ENCODE results near the gene DUSP18. TPM values are rescaled to one million over a fixed set of nuclear protein-coding genes. Genes with fewer than 3 reads are reported as not detected.

DUSP18 gene
- total and polyA plus RNA-seq, 4 donors, result 1.0 to 2.3 (median 1.6) TPM

- Histone ChIP-seq H3K9me3 (ENCODE audit: control insufficient read depth in 4 of 4, low read length in 3 of 4) (no peaks in the 10 kb centered on the region), H3K4me3 (ENCODE audit: low read depth in 1 of 3, low read length in 3 of 3) (no peak overlapping the region), H3K4me1 (ENCODE audit: control insufficient read depth in 4 of 4, insufficient read depth in 4 of 4, low read length in 3 of 4) (peaks cover 0 to 6% (median 3%) of the 10 kb centered on the region in 4 donors), H3K9ac (ENCODE audit: low read depth in 1 of 2, low read length in 2 of 2) (no peak overlapping the region), H3K27ac (ENCODE audit: low read depth in 1 of 2, low read length in 2 of 2) (no peak overlapping the region), H3K27me3 (ENCODE audit: control insufficient read depth in 4 of 4, insufficient read depth in 4 of 4, low read length in 3 of 4) (no peaks in the 10 kb centered on the region), H3K36me3 (ENCODE audit: control insufficient read depth in 4 of 4, insufficient read depth in 3 of 4, low read depth in 1 of 4, low read length in 3 of 4) (peaks cover 2 to 3% (median 2%) of the 10 kb centered on the region in 4 donors)
- WGBS, result 94% methylated on average over 4 of the region's 4 CpGs
- no peak for DNase-seq (ENCODE audit: low spot score)
- TF ChIP-seq FOXA2 (IDR thresholded peaks at IDR 0.05), result no peak
- no peak for TF ChIP-seq NR2F2 (IDR thresholded peaks at IDR 0.05)
- TF ChIP-seq SP1 (IDR thresholded peaks at IDR 0.05), result no peak
These were observed 5.6 kb downstream of the DUSP18 start for GRCh38 chr22:30662040-30662439.

GRCh38 chr22:30655532-30655931, 12.1 kb downstream of the DUSP18 start:
- no peak for TF ChIP-seq MAX (IDR thresholded peaks at IDR 0.05)
- no peak for TF ChIP-seq CTCF (IDR thresholded peaks at IDR 0.05; ENCODE audit: low read depth, low read length, missing input control)
- no peak for TF ChIP-seq FOXA2 (IDR thresholded peaks at IDR 0.05)
- TF ChIP-seq EGR1 (IDR thresholded peaks at IDR 0.05; ENCODE audit: low read depth in 2 of 2), result no peak
- no peak for TF ChIP-seq YY1 (IDR thresholded peaks at IDR 0.05)
- no peak for TF ChIP-seq ZBTB33 (IDR thresholded peaks at IDR 0.05)
- TF ChIP-seq HNF4A (conservative IDR thresholded peaks at IDR 0.05), result no peak
- TF ChIP-seq RAD21 (IDR thresholded peaks at IDR 0.05), result no peak
- no peak for TF ChIP-seq RXRA (IDR thresholded peaks at IDR 0.05)
- TF ChIP-seq NR2F2 (IDR thresholded peaks at IDR 0.05), result no peak
- no peak for TF ChIP-seq HNF4G (IDR thresholded peaks at IDR 0.05)
- Histone ChIP-seq H3K36me3 (ENCODE audit: control insufficient read depth in 4 of 4, insufficient read depth in 3 of 4, low read depth in 1 of 4, low read length in 3 of 4) (no peaks in the 10 kb centered on the region), H3K9me3 (ENCODE audit: control insufficient read depth in 4 of 4, low read length in 3 of 4) (no peaks in the 10 kb centered on the region), H3K27me3 (ENCODE audit: control insufficient read depth in 4 of 4, insufficient read depth in 4 of 4, low read length in 3 of 4) (no peaks in the 10 kb centered on the region), H3K9ac (ENCODE audit: low read depth in 1 of 2, low read length in 2 of 2) (no peak overlapping the region), H3K4me1 (ENCODE audit: control insufficient read depth in 4 of 4, insufficient read depth in 4 of 4, low read length in 3 of 4) (no peaks in the 10 kb centered on the region), H3K4me3 (ENCODE audit: low read depth in 1 of 3, low read length in 3 of 3) (no peak overlapping the region), H3K27ac (ENCODE audit: low read depth in 1 of 2, low read length in 2 of 2) (no peak overlapping the region)
- WGBS, result 89% methylated on average over 3 of the region's 3 CpGs
- no peak for DNase-seq (ENCODE audit: low spot score)

GRCh38 chr22:30654361-30654760, 13.3 kb downstream of the DUSP18 start:
- H3K36me3 ChIP-seq (ENCODE audit: control insufficient read depth in 4 of 4, insufficient read depth in 3 of 4, low read depth in 1 of 4, low read length in 3 of 4), result no peaks in the 10 kb centered on the region
- TF ChIP-seq MAX (IDR thresholded peaks at IDR 0.05), result no peak
- TF ChIP-seq RAD21 (IDR thresholded peaks at IDR 0.05), result no peak
- H3K9me3 ChIP-seq (ENCODE audit: control insufficient read depth in 4 of 4, low read length in 3 of 4), result no peaks in the 10 kb centered on the region
- H3K9ac ChIP-seq (ENCODE audit: low read depth in 1 of 2, low read length in 2 of 2), result no peak overlapping the region
- H3K4me3 ChIP-seq (ENCODE audit: low read depth in 1 of 3, low read length in 3 of 3), result no peak overlapping the region
- H3K4me1 ChIP-seq (ENCODE audit: control insufficient read depth in 4 of 4, insufficient read depth in 4 of 4, low read length in 3 of 4), result no peaks in the 10 kb centered on the region
- no peak for DNase-seq (ENCODE audit: low spot score)
- WGBS, result 94% methylated on average over 14 of the region's 14 CpGs
- H3K27me3 ChIP-seq (ENCODE audit: control insufficient read depth in 4 of 4, insufficient read depth in 4 of 4, low read length in 3 of 4), result no peaks in the 10 kb centered on the region
- no peak overlapping the region for H3K27ac ChIP-seq (ENCODE audit: low read depth in 1 of 2, low read length in 2 of 2)

Data from liver (tissue), 9 donors.